GM12891 (cell line): ENCODE results near the gene KIAA1549.

Experiments used
- DNase-seq: peaks from one replicate; pipeline ENCODE4 v3.0.0; 2011; ENCODE audit warnings: low spot score; ENCODE audit not compliant: insufficient read length
- FAIRE-seq: peaks from 2 replicates; lab custom pipeline; 2011; peaks lifted over from hg19 to GRCh38; lab: Jason Lieb, UNC
- PAX5 ChIP-seq: IDR thresholded peaks from 2 replicates; pipeline ENCODE4 v1.6.1; 2011; ENCODE audit warnings: low read length, moderate library complexity, mild to moderate bottlenecking; ENCODE audit not compliant: insufficient read depth, severe bottlenecking
- POLR2A ChIP-seq: IDR thresholded peaks from 2 replicates; pipeline ENCODE4 v1.6.1; 2011; ENCODE audit warnings: low read depth, low read length, control low read depth
- POLR2AphosphoS5 ChIP-seq: IDR thresholded peaks from 2 replicates; pipeline ENCODE4 v1.6.1; 2011; ENCODE audit warnings: low read depth, low read length, control low read depth
- POU2F2 ChIP-seq: IDR thresholded peaks from 2 replicates; pipeline ENCODE4 v1.6.1; 2011; ENCODE audit warnings: low read depth, mild to moderate bottlenecking, control low read depth, low read length, moderate library complexity
- SPI1 ChIP-seq: IDR thresholded peaks from 2 replicates; pipeline ENCODE4 v1.6.1; 2011; ENCODE audit warnings: low read depth, low read length, control low read depth
- TAF1 ChIP-seq: IDR thresholded peaks from 2 replicates; pipeline ENCODE4 v1.6.1; 2011; ENCODE audit warnings: low read depth, low read length, control low read depth

Gene KIAA1549

DNA sequence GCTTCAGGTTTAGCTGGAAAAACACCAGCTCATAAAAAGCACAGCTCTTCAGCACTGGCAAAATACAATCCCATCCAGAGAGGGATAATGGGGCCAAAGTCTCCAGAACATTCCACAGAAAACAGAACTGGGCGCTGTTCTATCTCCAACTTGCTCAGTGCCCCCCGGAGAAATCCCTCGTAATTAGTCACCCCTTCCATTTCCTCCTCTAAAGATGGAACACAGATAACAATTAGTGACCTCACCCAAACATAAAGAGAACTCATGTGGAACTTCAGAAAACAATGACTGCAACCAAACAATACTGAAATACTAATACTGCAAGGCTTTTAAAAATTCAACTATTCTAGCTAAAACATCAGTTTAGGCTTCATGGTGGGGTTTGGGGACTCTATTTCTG is 46.3 kb downstream of the KIAA1549 start:
- DNase-seq (no peak), FAIRE-seq (no peak)
- TF ChIP-seq SPI1, result no peak
- TF ChIP-seq POLR2AphosphoS5, result no peak

DNA sequence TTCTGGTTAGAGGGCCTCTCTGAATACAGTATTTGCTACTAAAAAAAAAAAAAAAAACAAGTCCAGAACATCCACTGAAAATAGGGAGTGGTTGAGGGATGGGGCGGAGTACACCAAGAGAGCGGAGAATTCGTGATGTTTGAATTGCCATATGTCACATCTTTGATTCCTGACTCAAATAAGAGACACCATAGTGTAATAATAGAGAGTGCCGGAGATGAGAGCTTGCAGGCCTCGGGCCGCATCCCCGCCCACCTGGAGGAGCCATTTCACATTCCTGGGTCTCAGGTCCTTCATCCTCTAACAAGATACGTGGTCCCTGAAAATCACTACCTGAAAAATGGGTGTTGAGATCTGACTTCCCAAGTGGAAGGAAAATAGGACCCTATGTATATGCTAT is 46.8 kb downstream of the KIAA1549 start:
- no peak for DNase-seq
- no peak for FAIRE-seq

DNA sequence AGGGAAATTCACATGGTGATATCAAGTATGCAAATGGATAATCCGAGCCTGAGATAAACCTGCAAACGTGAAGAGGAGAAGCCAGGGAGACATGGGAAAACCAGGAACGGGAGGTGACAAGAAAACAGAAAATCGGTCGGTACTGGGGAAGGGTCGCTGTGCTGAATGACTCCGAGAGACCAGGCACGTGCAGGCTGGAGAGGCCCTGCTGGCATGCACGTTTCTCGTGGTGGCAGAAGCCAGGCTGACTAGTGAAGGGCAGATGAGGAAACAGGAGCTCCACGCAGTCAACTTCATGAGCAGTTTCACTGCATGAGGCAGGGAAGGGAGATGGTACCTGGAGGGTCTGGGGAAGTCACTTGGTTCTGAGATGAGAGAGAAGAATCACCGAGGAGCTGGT is 48.3 kb downstream of the KIAA1549 start:
- no peak for DNase-seq
- TF ChIP-seq PAX5 (no peak), POLR2AphosphoS5 (no peak), POLR2A (no peak), POU2F2 (no peak), TAF1 (no peak), SPI1 (no peak)
- no peak for FAIRE-seq

More for the DNA sequence above, 46.8 kb downstream of the KIAA1549 start:
- no peak for TF ChIP-seq POLR2AphosphoS5
- no peak for TF ChIP-seq TAF1
- no peak for TF ChIP-seq SPI1
- TF ChIP-seq PAX5, result no peak
- no peak for TF ChIP-seq POU2F2
- no peak for TF ChIP-seq POLR2A

DNA sequence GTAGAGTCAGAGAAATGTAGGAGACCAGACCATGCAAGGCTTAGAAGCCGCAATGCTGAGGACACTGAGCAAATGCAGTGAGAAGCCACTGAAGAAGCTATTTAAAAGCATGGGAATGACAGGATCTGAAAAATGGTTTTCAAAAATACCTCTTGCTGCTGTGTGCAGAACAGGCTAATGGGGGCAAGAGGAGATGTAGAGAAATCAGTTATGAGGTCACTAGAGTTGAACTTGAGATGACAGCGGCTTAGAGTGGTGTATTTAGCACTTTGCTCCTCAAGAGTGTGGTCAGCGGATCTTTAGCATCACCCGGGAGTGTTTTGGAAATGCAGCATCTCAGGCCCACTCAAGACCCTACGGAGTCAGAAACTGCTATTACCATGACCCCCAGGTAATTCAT is 48.8 kb downstream of the KIAA1549 start:
- DNase-seq, result no peak
- no peak for TF ChIP-seq POLR2A
- FAIRE-seq, result no peak

DNA sequence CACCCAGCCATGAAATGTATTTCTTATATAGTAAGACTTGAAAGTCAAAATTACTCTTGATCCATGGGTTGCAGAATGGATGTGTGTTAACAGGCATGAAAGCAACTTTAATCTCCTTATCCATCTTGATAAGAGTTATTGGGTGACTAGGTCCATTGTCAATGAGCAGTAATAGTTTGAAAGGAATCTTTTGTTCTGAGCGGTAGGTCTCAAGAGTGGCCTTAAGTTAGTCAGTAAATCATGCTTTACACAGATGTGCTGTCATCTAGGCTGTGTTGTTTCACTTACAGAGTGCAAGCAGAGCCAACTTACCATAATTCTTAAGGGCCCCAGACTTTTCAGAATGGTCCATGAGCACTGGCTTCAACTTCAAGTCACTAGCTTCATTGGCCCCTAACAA is 51.2 kb downstream of the KIAA1549 start:
- no peak for TF ChIP-seq POLR2A
- TF ChIP-seq POLR2AphosphoS5, result no peak
- TF ChIP-seq PAX5, result no peak
- no peak for TF ChIP-seq POU2F2
- no peak for TF ChIP-seq TAF1
- no peak for TF ChIP-seq SPI1
- DNase-seq (no peak), FAIRE-seq (no peak)

DNA sequence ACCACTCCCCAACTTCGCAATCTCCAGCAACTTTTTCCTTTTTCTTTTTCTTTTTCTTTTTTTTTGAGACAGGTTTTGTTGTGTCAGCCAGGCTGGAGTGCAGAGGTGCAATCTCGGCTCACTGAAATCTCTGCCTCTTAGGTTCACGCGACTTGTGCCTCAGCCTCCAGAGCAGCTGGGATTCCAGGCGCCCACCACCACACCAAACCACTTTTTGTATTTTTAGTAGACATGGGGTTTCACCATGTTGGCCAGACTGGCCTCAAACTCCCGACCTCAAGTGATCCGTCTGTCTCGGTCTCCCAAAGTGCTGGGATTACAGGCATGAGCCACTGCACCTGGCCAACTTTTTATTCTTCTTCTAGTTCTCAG is 55.0 kb downstream of the KIAA1549 start:
- TF ChIP-seq POU2F2 (no peak), TAF1 (no peak)
- DNase-seq, result no peak
- no peak for FAIRE-seq

DNA sequence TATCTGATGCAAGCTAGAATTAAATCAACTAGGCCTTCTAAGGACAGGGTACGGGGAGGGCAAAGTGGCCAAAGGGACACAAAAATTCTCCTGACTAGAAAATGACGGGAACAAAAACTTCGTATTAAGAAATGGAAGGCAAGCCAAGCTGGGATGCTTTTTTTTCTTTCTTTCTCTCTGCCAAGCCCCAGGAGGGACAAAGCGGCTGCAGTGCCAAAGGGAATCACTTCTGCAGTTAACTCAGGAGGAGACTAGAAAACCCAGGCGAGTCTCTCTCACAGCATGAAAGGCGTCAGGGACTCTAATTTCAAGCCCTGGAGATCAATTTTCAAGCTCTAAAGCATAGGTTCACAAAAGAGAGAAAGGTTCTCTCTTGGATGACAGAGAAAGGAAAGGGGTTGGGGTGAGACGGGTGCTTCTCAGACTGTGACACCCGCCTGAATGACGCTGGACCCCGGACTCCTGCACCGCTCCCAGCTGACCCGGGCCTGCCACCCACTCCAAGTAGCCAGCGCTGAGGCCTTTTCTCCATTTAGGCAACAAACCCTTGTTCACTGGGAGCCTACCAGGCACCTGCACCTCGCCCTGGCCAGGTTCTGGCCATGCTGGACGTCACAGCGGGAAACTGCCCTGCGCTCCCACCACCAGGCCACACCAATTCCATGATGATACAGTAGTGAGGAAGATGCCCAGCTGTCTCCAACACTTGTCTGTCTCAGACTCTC is 56.5 kb downstream of the KIAA1549 start:
- DNase-seq (no peak), FAIRE-seq (no peak)
- TF ChIP-seq POLR2A, result no peak
- TF ChIP-seq SPI1, result no peak
- TF ChIP-seq PAX5, result no peak
- TF ChIP-seq POLR2AphosphoS5, result no peak
- no peak for TF ChIP-seq TAF1
- TF ChIP-seq POU2F2, result no peak

DNA sequence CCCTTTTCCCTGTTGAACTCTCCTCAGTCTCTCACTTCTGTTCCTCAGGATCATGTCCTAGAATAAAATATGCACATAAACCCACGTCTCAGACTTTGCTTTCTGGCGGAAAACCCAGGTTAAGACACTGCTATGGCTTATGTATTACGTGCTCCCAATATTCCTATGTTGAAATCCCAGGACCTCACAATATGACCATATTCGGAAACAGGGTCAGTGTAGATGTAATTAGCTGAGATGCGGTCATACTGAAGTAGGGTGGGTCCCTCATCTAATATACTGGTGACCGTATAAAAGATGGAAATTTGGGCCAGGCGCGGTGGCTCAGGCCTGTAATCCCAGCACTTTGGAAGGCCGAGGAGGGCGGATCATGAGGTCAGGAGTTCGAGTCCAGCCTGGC is 59.9 kb downstream of the KIAA1549 start:
- no peak for DNase-seq

DNA sequence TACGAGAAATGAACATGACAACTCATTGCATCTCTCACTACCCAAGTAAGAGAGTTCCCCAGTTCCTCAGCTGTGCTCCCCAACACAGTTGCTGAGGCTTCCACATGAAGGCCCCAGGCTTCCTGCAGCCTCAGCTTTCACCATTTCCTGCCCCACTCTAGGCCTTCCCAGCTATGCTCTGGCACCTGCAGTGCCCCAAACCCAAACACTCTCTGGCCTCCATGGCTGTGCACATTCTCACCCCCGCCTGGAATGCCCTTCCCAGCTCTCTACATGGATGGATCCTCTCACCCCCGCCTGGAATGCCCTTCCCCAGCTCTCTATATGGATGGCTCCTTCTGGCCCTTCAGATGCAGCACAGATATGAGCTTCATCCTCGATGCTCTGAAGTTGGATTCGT is 61.3 kb downstream of the KIAA1549 start:
- no peak for TF ChIP-seq TAF1
- no peak for TF ChIP-seq SPI1
- no peak for TF ChIP-seq POLR2A
- no peak for TF ChIP-seq PAX5
- no peak for TF ChIP-seq POLR2AphosphoS5
- no peak for TF ChIP-seq POU2F2
- DNase-seq (no peak), FAIRE-seq (no peak)

More for the DNA sequence above, 59.9 kb downstream of the KIAA1549 start:
- TF ChIP-seq TAF1 (no peak), PAX5 (no peak), POLR2A (no peak), POU2F2 (no peak), SPI1 (no peak), POLR2AphosphoS5 (no peak)
- no peak for FAIRE-seq

DNA sequence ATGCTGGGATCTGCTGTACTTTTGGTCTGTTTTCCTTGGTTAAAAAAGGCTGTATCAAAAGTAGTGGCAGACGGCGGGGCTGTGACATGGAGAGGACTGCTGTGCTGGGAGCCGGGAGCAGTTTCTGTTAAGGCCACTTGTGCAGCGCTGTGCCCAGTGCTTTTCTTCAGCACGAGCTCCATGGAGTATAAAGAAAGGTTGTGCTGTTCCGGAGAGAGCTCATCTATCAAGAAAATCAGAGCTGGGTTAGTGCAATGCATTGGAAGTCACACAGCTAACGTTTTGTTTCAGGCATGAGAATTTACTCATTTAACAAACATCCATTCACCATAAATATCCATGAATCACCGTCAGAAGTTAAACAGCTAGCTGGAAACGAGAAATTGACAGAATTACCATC is 62.0 kb downstream of the KIAA1549 start:
- TF ChIP-seq POLR2A, result no peak
- no peak for TF ChIP-seq TAF1
- TF ChIP-seq POU2F2, result no peak
- no peak for TF ChIP-seq PAX5
- TF ChIP-seq POLR2AphosphoS5, result no peak
- no peak for TF ChIP-seq SPI1
- FAIRE-seq (no peak), DNase-seq (no peak)

DNA sequence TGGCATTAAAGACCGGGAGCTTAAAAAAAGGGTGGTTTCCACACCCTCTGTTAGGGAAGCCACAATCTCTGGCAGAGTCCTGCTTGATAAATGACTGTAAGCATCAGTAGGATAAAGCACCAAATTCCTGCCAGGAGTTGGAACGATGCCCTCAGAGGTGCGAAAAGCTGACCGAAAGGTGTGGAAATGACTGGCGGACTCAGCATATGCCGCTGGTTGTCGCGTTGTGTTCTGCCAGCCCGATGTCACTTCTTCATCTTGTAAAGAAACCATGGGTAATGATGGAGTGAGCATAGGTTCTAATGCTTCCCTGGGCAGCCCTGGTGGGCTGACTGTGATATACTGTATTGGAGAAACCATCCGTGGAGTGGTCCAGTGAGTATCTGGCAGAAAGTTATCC is 62.4 kb downstream of the KIAA1549 start:
- FAIRE-seq (no peak), DNase-seq (no peak)
- no peak for TF ChIP-seq POLR2AphosphoS5
- no peak for TF ChIP-seq POLR2A
- no peak for TF ChIP-seq SPI1
- TF ChIP-seq PAX5, result no peak
